HepG2 (cell line): ENCODE measurements around the gene SHFL. TPM values are rescaled to one million over a fixed set of nuclear protein-coding genes. Genes with fewer than 3 reads are reported as not detected.

ENCODE experiments used
- ATAC-seq: fragments of 200-7000 bp; cut with Tn5 transposase; 3 replicates; pipeline ENCODE4 v1.9.1; 2020; ENCODE audit warnings: mild to moderate bottlenecking, moderate library complexity
- BruUV-seq: library from RNA; stranded (reverse); fragments of 400-500 nt; replicated peaks from 2 replicates; lab custom pipeline; 2021; lab: Mats Ljungman, UMichigan
- CTCF ChIA-PET: fragments of 300-600 bp; formaldehyde crosslinking; extraction: SDS; loops from one replicate; lab custom pipeline; 2021; ENCODE audit warnings: low total read pairs, inconsistent platforms, low intra/inter-chr PET ratio; lab: Yijun Ruan, JAX
- POLR2A ChIA-PET: fragments of 350-600 bp; sonication (Branson Sonifier 250); formaldehyde crosslinking; loops from one replicate; lab custom pipeline; 2020; ENCODE audit warnings: antibody characterized with exemption, inconsistent platforms; lab: Yijun Ruan, JAX
- DNase-seq: peaks from one replicate; pipeline ENCODE4 v3.0.0-alpha.2; 2015; ENCODE audit warnings: low spot score
- FAIRE-seq: peaks from 3 replicates; lab custom pipeline; 2011; peaks lifted over from hg19 to GRCh38; lab: Jason Lieb, UNC
- H2AFZ ChIP-seq: one replicate; pipeline ENCODE4 v1.6.1; 2011; ENCODE audit warnings: low read length, inconsistent platforms
- H3K27ac ChIP-seq: fragments of 300-600 bp; 3 replicates; pipeline ENCODE4 v1.8.0; 2011; ENCODE audit warnings: mixed run types, mild to moderate bottlenecking, mixed read lengths, low read length, inconsistent platforms; ENCODE audit not compliant: insufficient read depth; ENCODE audit errors: extremely low read length
- H3K27me3 ChIP-seq, 2 experiments: fragments of 200-600 bp in 1 of 2; 2 replicates in 1 of 2; 3 replicates in 1 of 2; pipeline versions ENCODE4 v1.6.0 to v1.8.0; 2011; ENCODE audit warnings: low read length in 2 of 2, mild to moderate bottlenecking in 2 of 2, moderate library complexity in 2 of 2, inconsistent platforms in 1 of 2; ENCODE audit not compliant: insufficient read depth in 2 of 2, control insufficient read depth in 1 of 2
- H3K36me3 ChIP-seq, 2 experiments: fragments of 200-600 bp in 1 of 2; replicated peaks in 1 of 2; 2 replicates in 1 of 2; 3 replicates in 1 of 2; pipeline versions ENCODE4 v1.5.1 to v1.8.0; 2011; ENCODE audit warnings: low read length in 2 of 2, inconsistent platforms in 1 of 2; ENCODE audit not compliant: insufficient read depth in 2 of 2, control insufficient read depth in 1 of 2
- H3K4me1 ChIP-seq: 2 replicates; pipeline ENCODE4 v1.5.1; 2012; ENCODE audit warnings: low read length, inconsistent platforms; ENCODE audit not compliant: insufficient read depth
- H3K4me2 ChIP-seq: 2 replicates; pipeline ENCODE4 v1.6.0; 2011; ENCODE audit warnings: low read depth, low read length, inconsistent platforms
- H3K4me3 ChIP-seq, 3 experiments: fragments of 200-600 bp in 1 of 3; sonication (generic), shearing (Covaris generic) in 1 of 3; replicated peaks in 1 of 3; 2 replicates each; pipeline ENCODE4 v1.5.1; 2011 to 2016; ENCODE audit warnings: low read length in 3 of 3, inconsistent platforms in 2 of 3, low read depth in 2 of 3, mild to moderate bottlenecking in 2 of 3, control low read depth in 1 of 3, mixed read lengths in 1 of 3; ENCODE audit not compliant: insufficient read depth in 1 of 3
- H3K79me2 ChIP-seq: one replicate; pipeline ENCODE4 v1.6.1; 2011; ENCODE audit warnings: low read length, inconsistent platforms; ENCODE audit not compliant: insufficient read depth
- H3K9ac ChIP-seq: 2 replicates; pipeline ENCODE4 v1.6.0; 2011; ENCODE audit warnings: mild to moderate bottlenecking, low read depth, low read length, inconsistent platforms; ENCODE audit not compliant: insufficient read depth
- H3K9me3 ChIP-seq: 2 replicates; pipeline ENCODE4 v1.5.1; 2012; ENCODE audit warnings: mild to moderate bottlenecking, low read length
- H4K20me1 ChIP-seq: 2 replicates; pipeline ENCODE4 v1.6.0; 2011; ENCODE audit warnings: inconsistent platforms, mild to moderate bottlenecking, low read length, moderate library complexity; ENCODE audit not compliant: insufficient read depth
- BATF2 ChIP-seq: sonication (generic); formaldehyde crosslinking; IDR thresholded peaks from 2 replicates; pipeline ENCODE4 v1.8.0; 2022; ENCODE audit warnings: mild to moderate bottlenecking, missing genetic modification reagents, moderate library complexity
- HNRNPK ChIP-seq: fragments of 200-400 bp; formaldehyde crosslinking; IDR thresholded peaks from 2 replicates; pipeline ENCODE4 v1.6.1; 2018; ENCODE audit warnings: low read length, low read depth, moderate library complexity, mild to moderate bottlenecking; ENCODE audit not compliant: poor library complexity, severe bottlenecking
- IRF2 ChIP-seq: IDR thresholded peaks from 2 replicates; pipeline ENCODE4 v1.6.1; 2018; ENCODE audit warnings: missing genetic modification reagents, missing compliant biosample characterization
- RBFOX2 ChIP-seq: fragments of 200-400 bp; formaldehyde crosslinking; IDR thresholded peaks from 2 replicates; pipeline ENCODE4 v1.6.1; 2017; ENCODE audit warnings: low read depth, mild to moderate bottlenecking, low read length
- RCOR2 ChIP-seq: IDR thresholded peaks from 2 replicates; pipeline ENCODE4 v1.6.1; 2016; ENCODE audit warnings: missing biosample characterization, missing genetic modification reagents
- TAF15 ChIP-seq: fragments of 200-400 bp; formaldehyde crosslinking; IDR thresholded peaks from one replicate; pipeline ENCODE4 v1.6.1; 2018; ENCODE audit warnings: mild to moderate bottlenecking, low read depth, low read length; ENCODE audit not compliant: poor library complexity, severe bottlenecking
- ZBTB20 ChIP-seq: sonication (generic); formaldehyde crosslinking; IDR thresholded peaks from 2 replicates; pipeline ENCODE4 v1.8.1; 2023; ENCODE audit warnings: missing genetic modification reagents, low read depth, mild to moderate bottlenecking, borderline replicate concordance
- ZNF121 ChIP-seq: sonication (generic); formaldehyde crosslinking; IDR thresholded peaks from 2 replicates; pipeline ENCODE4 v1.5.0; 2020; ENCODE audit warnings: mild to moderate bottlenecking, missing genetic modification reagents
- ZNF761 ChIP-seq: sonication (generic); formaldehyde crosslinking; conservative IDR thresholded peaks from 2 replicates; pipeline ENCODE4 v1.4.0; 2020; ENCODE audit warnings: mild to moderate bottlenecking, missing genetic modification reagents
- ZSCAN21 ChIP-seq: sonication (generic); formaldehyde crosslinking; IDR thresholded peaks from 2 replicates; pipeline ENCODE4 v1.8.0; 2022; ENCODE audit warnings: mild to moderate bottlenecking, missing genetic modification reagents, moderate library complexity, borderline replicate concordance
- WGBS: methylation state at CpG from one replicate; pipeline ENCODE4 v1.1.6; 2017; ENCODE audit warnings: low lambda C conversion rate; 5-methylcytosine and 5-hydroxymethylcytosine counted together
- in situ Hi-C: cut with HindIII; loops from 2 replicates; pipeline ENCODE4 v1.10.0; 2017; ENCODE audit warnings: low pct_unique_long_range_greater_than_20kb; ENCODE audit not compliant: extremely low pct_ligation_motif_present
- intact Hi-C: fragments of 100-400 bp; cut with micrococcal nuclease; formaldehyde crosslinking; loops from one replicate; pipeline ENCODE4 v1.10.0; 2022; ENCODE audit not compliant: unreplicated experiment
- polyA plus RNA-seq, 8 experiments: library from polyadenylated mRNA; depleted of rRNA in 3 of 8; stranded (reverse) in 7 of 8; unstranded in 1 of 8; fragments of >200 nt; fragmentation: Illumina TruSeq in 4 of 8; extraction: Trizol in 4 of 8; gene quantifications; 2 replicates each; pipeline versions ENCODE4 v1.2.1 to v1.2.3, GENCODE V29; 2011 to 2016; ENCODE audit warnings: low read depth in 4 of 8, missing spikeins in 1 of 8, mixed read lengths in 1 of 8; ENCODE audit not compliant: insufficient read depth in 1 of 8
- total RNA-seq, 5 experiments: library from RNA; depleted of rRNA; stranded (reverse); fragments of >200 nt; fragmentation: Illumina TruSeq; extraction: Trizol; gene quantifications; 2 replicates each; pipeline ENCODE4 v1.2.3, GENCODE V29; 2016; ENCODE audit warnings: low read depth in 1 of 5
- TF ChIP-seq, protein P1 (sequence below): conservative IDR thresholded peaks from 2 replicates; pipeline ENCODE4 v1.6.1; 2018; ENCODE audit warnings: missing genetic modification reagents

Gene SHFL
- total and polyA plus RNA-seq, 2 of the 13 experiments (the other 11 are each of a cell fraction or from before 2014, with no cell fraction given): 12.3 to 36.4 TPM

- FAIRE-seq: no peak
- in situ Hi-C loops: no loop called here
- CTCF ChIA-PET: no interaction called here
Measured at GRCh38 chr19:10083911-10084310, 2.2 kb upstream of the SHFL start.

DNA sequence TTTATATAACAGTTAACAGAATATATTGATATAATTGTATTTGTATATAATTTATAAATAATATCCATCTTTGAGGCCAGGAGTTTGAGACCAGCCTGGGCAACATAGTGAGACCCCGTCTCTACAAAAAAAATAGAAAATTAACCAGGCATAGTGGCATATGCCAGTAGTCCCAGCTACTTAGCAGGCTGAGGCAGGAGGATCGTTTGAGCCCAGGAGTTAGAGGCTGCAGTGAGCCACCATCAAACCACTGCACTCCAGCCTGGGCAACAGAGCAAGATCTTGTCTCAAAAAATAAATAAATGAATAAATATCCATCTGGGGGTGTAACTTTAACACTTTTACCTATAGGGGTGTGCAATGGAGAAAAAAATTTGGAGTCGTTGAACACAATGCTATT is 1.3 kb upstream of the SHFL start:
- H3K4me2 ChIP-seq: no peak overlapping the region
- TF ChIP-seq ZNF121 (0 out of 2 replicates have a peak, but pooled peaks have one; percentile 21), ZSCAN21 (CRISPR knock-in tag) (no peak)
- TF ChIP-seq, all 625 proteins: peak for 1
- 24% methylated on average over 3 of the region's 3 CpGs for WGBS
- no peaks in the 10 kb centered on the region for H4K20me1 ChIP-seq
- FAIRE-seq: no peak
- no peak overlapping the region for H2AFZ ChIP-seq
- H3K27ac ChIP-seq: no peak overlapping the region
- intact Hi-C loops: no loop called here
- CTCF ChIA-PET: no interaction called here
- no peaks in the 10 kb centered on the region for H3K27me3 ChIP-seq
- no peak for DNase-seq
- H3K79me2 ChIP-seq: no peaks in the 10 kb centered on the region
- H3K9ac ChIP-seq: no peak overlapping the region
- in situ Hi-C loops: no loop called here
- H3K4me1 ChIP-seq: peaks cover 25% of the 10 kb centered on the region
- H3K4me3 ChIP-seq: no peak overlapping the region
- BruUV-seq: no TSS peak
- POLR2A ChIA-PET: no interaction called here
- H3K9me3 ChIP-seq: no peaks in the 10 kb centered on the region
- 0 out of 5 replicates have a peak, but pooled peaks cover 0 to 4% of the 10 kb centered on the region in 2 experiments for H3K36me3 ChIP-seq
- no peak for ATAC-seq

More at GRCh38 chr19:10083911-10084310, 2.2 kb upstream of the SHFL start:
- Histone ChIP-seq H3K4me2 (no peak overlapping the region), H3K36me3 (0 out of 5 replicates have a peak, but pooled peaks cover 0 to under 1% of the 10 kb centered on the region in 2 experiments), H2AFZ (no peak overlapping the region), H4K20me1 (no peaks in the 10 kb centered on the region), H3K4me1 (peaks cover 25% of the 10 kb centered on the region), H3K27ac (no peak overlapping the region), H3K79me2 (no peaks in the 10 kb centered on the region), H3K9ac (no peak overlapping the region), H3K9me3 (no peaks in the 10 kb centered on the region), H3K27me3 (no peaks in the 10 kb centered on the region), H3K4me3 (no peak overlapping the region)
- POLR2A ChIA-PET: no interaction called here
- ATAC-seq: no peak
- DNase-seq: no peak
- no TSS peak for BruUV-seq
- intact Hi-C loops: no loop called here
- TF ChIP-seq ZBTB20 (CRISPR knock-in tag) (no peak), RCOR2 (CRISPR knock-in tag) (no peak), RBFOX2 (no peak), HNRNPK (no peak), IRF2 (CRISPR knock-in tag) (no peak), ZNF761 (CRISPR knock-in tag) (no peak), TAF15 (no peak), BATF2 (CRISPR knock-in tag) (no peak)
- TF ChIP-seq, protein P1, sequence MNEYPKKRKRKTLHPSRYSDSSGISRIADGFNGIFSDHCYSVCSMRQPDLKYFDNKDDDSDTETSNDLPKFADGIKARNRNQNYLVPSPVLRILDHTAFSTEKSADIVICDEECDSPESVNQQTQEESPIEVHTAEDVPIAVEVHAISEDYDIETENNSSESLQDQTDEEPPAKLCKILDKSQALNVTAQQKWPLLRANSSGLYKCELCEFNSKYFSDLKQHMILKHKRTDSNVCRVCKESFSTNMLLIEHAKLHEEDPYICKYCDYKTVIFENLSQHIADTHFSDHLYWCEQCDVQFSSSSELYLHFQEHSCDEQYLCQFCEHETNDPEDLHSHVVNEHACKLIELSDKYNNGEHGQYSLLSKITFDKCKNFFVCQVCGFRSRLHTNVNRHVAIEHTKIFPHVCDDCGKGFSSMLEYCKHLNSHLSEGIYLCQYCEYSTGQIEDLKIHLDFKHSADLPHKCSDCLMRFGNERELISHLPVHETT (CRISPR knock-in tag): no peak
- WGBS: 58% methylated on average over 9 of the region's 9 CpGs
